ENCODE measurements around the gene MCM7. TPM values are rescaled to one million over a fixed set of nuclear protein-coding genes. Genes with fewer than 3 reads are reported as not detected.

Gene MCM7
- polyA plus RNA-seq, 1 donor (not counting 4 experiments of a cell fraction or from before 2014, with no cell fraction given), result 46.8 TPM

DNA sequence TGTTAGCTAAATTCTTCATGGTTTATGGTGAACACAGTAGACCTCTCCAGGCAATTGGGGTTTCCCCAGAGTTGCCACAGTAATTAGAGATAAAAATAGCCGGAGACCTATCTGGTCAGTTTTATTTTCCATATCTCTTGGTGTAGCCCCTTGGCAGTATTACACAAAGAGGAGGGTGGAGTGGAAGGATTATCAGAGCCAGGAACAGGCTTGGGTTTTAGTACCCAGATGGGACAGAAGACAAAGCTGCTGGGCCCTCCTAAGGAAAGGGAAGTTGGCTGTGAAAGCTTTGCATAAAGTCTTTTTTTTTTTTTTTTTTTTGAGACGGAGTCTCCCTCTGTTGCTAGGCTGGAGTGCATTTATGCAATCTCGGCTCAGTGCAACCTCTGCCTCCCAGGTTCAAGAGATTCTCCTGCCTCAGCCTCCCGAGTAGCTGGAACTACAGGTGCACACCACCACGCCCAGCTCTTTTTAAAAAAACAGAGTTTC lies 41.9 kb downstream of the MCM7 start:
- dilution Hi-C loops (cut with MboI; ENCODE audit: extremely low pct_ligation_motif_present, low sequenced_read_pairs), result no loop called here

GRCh38 chr7:100057006-100057405 lies 44.2 kb downstream of the MCM7 start:
- peaks cover 5% of the 10 kb centered on the region for H3K79me2 ChIP-seq (ENCODE audit: control insufficient read depth, insufficient read depth, low read length)
- H2AFZ ChIP-seq (ENCODE audit: control insufficient read depth, low read length), result no peak overlapping the region
- H3K4me1 ChIP-seq (ENCODE audit: control insufficient read depth, extremely low read depth, insufficient read depth, low read length), result no peaks in the 10 kb centered on the region
- DNase-seq (ENCODE audit: low read depth, low spot score) (no peak), FAIRE-seq (no peak)
- no peaks in the 10 kb centered on the region for H3K27me3 ChIP-seq (ENCODE audit: control insufficient read depth, extremely low read depth, insufficient read depth, low read length)
- H3K27ac ChIP-seq (ENCODE audit: control insufficient read depth, insufficient read depth, low read length), result no peak overlapping the region
- dilution Hi-C loops (cut with MboI; ENCODE audit: extremely low pct_ligation_motif_present, low sequenced_read_pairs), result no loop called here
- no peak overlapping the region for H3K4me3 ChIP-seq (ENCODE audit: control insufficient read depth in 2 of 3, extremely low read depth in 1 of 3, insufficient read depth in 2 of 3, low read depth in 1 of 3, low read length in 3 of 3)
- no peak for TF ChIP-seq EZH2 (IDR thresholded peaks at IDR 0.05; ENCODE audit: low read length)
- no peak for TF ChIP-seq CTCF (optimal IDR thresholded peaks at IDR 0.05 in 1 of 3, IDR thresholded peaks at IDR 0.05 in 1 of 3, conservative IDR thresholded peaks at IDR 0.05 in 1 of 3; ENCODE audit: extremely low read depth in 1 of 3, insufficient read depth in 2 of 3, low read length in 3 of 3)
- H3K4me2 ChIP-seq (ENCODE audit: control insufficient read depth, extremely low read depth, insufficient read depth, low read depth, low read length), result no peak overlapping the region
- no peaks in the 10 kb centered on the region for H3K9me1 ChIP-seq (ENCODE audit: control insufficient read depth, extremely low read depth, insufficient read depth, low read length)
- peaks cover 3 to 22% of the 10 kb centered on the region in 2 experiments for H3K36me3 ChIP-seq (ENCODE audit: control insufficient read depth in 2 of 2, extremely low read depth in 1 of 2, insufficient read depth in 2 of 2, low read length in 2 of 2)
- no peaks in the 10 kb centered on the region for H3K9me3 ChIP-seq (ENCODE audit: control insufficient read depth, low read depth, low read length)
- H3K9ac ChIP-seq (ENCODE audit: control insufficient read depth, extremely low read depth, insufficient read depth, low read length), result no peak overlapping the region
- H4K20me1 ChIP-seq (ENCODE audit: control insufficient read depth, extremely low read depth, insufficient read depth, low read length), result no peaks in the 10 kb centered on the region

More for the DNA sequence above, 41.9 kb downstream of the MCM7 start:
- H3K27me3 ChIP-seq (ENCODE audit: control insufficient read depth, extremely low read depth, insufficient read depth, low read length), result no peaks in the 10 kb centered on the region
- no peak overlapping the region for H3K4me2 ChIP-seq (ENCODE audit: control insufficient read depth, extremely low read depth, insufficient read depth, low read depth, low read length)
- H3K9me3 ChIP-seq (ENCODE audit: control insufficient read depth, low read depth, low read length), result no peaks in the 10 kb centered on the region
- H4K20me1 ChIP-seq (ENCODE audit: control insufficient read depth, extremely low read depth, insufficient read depth, low read length), result no peaks in the 10 kb centered on the region
- no peak overlapping the region for H3K4me3 ChIP-seq (ENCODE audit: control insufficient read depth in 2 of 3, extremely low read depth in 1 of 3, insufficient read depth in 2 of 3, low read depth in 1 of 3, low read length in 3 of 3)
- H3K9ac ChIP-seq (ENCODE audit: control insufficient read depth, extremely low read depth, insufficient read depth, low read length), result no peak overlapping the region
- H3K36me3 ChIP-seq (ENCODE audit: control insufficient read depth in 2 of 2, extremely low read depth in 1 of 2, insufficient read depth in 2 of 2, low read length in 2 of 2), result peaks cover 7 to 23% of the 10 kb centered on the region in 2 experiments
- no peak overlapping the region for H3K27ac ChIP-seq (ENCODE audit: control insufficient read depth, insufficient read depth, low read length)
- DNase-seq (ENCODE audit: low read depth, low spot score) (no peak), FAIRE-seq (no peak)
- no peaks in the 10 kb centered on the region for H3K4me1 ChIP-seq (ENCODE audit: control insufficient read depth, extremely low read depth, insufficient read depth, low read length)
- H3K9me1 ChIP-seq (ENCODE audit: control insufficient read depth, extremely low read depth, insufficient read depth, low read length), result no peaks in the 10 kb centered on the region
- no peak overlapping the region for H2AFZ ChIP-seq (ENCODE audit: control insufficient read depth, low read length)
- no peak for TF ChIP-seq CTCF (optimal IDR thresholded peaks at IDR 0.05 in 1 of 3, IDR thresholded peaks at IDR 0.05 in 1 of 3, conservative IDR thresholded peaks at IDR 0.05 in 1 of 3; ENCODE audit: extremely low read depth in 1 of 3, insufficient read depth in 2 of 3, low read length in 3 of 3)
- TF ChIP-seq EZH2 (IDR thresholded peaks at IDR 0.05; ENCODE audit: low read length), result no peak
- H3K79me2 ChIP-seq (ENCODE audit: control insufficient read depth, insufficient read depth, low read length), result no peaks in the 10 kb centered on the region

Measured in keratinocyte (primary cell).